GM18526 (cell line): ENCODE data around the gene NOL4L.

Experiments
- POLR2A ChIP-seq: IDR thresholded peaks from 3 replicates; pipeline ENCODE4 v1.6.1; 2011; ENCODE audit not compliant: insufficient read length; ENCODE audit errors: extremely low read depth

Gene NOL4L

GRCh38 chr20:32450484-32451061, 134.6 kb downstream of the NOL4L start:
- TF ChIP-seq POLR2A = no peak

GRCh38 chr20:32449890-32450401, 135.2 kb downstream of the NOL4L start:
- TF ChIP-seq POLR2A = no peak

- TF ChIP-seq POLR2A = no peak
These were observed 135.9 kb downstream of the NOL4L start for GRCh38 chr20:32449057-32449889.

- no peak for TF ChIP-seq POLR2A
These were observed 136.7 kb downstream of the NOL4L start for GRCh38 chr20:32448306-32449056.

GRCh38 chr20:32447136-32448027, 137.8 kb downstream of the NOL4L start:
- TF ChIP-seq POLR2A = no peak

GRCh38 chr20:32446301-32447100, 138.6 kb downstream of the NOL4L start:
- no peak for TF ChIP-seq POLR2A

- TF ChIP-seq POLR2A = no peak
These were observed 139.4 kb downstream of the NOL4L start for GRCh38 chr20:32445539-32446273.

- TF ChIP-seq POLR2A = no peak
These were observed 140.5 kb downstream of the NOL4L start for GRCh38 chr20:32444474-32445220.

GRCh38 chr20:32443386-32443974, 141.7 kb downstream of the NOL4L start:
- TF ChIP-seq POLR2A = no peak

GRCh38 chr20:32442630-32443373, 142.3 kb downstream of the NOL4L start:
- TF ChIP-seq POLR2A = no peak

GRCh38 chr20:32441638-32442037, 143.5 kb downstream of the NOL4L start:
- TF ChIP-seq POLR2A = no peak

- TF ChIP-seq POLR2A = no peak
These were observed 144.4 kb downstream of the NOL4L start for GRCh38 chr20:32440758-32441078.
